ENCODE measurements around the gene LAMA2.

GRCh38 chr6:129411092-129411491 is 528.2 kb downstream of the LAMA2 start:
- TF ChIP-seq CTCF (IDR thresholded peaks at IDR 0.05), result no peak
- TF ChIP-seq POLR2A (IDR thresholded peaks at IDR 0.05), result no peak
